Gastrocnemius medialis (tissue), 4 donors: ENCODE results near the gene POU2F2.

Source experiments
- CTCF ChIP-seq, 5 experiments: fragments of 450-650 bp in 3 of 5; fragments of 200-600 bp in 2 of 5; sonication (generic) in 2 of 5; IDR thresholded peaks in 4 of 5; conservative IDR thresholded peaks in 1 of 5; 1 replicate in 4 of 5; 2 replicates in 1 of 5; pipeline ENCODE4 v1.5.1; 2016 to 2019; ENCODE audit warnings: antibody characterized with exemption in 5 of 5, mild to moderate bottlenecking in 3 of 5, moderate library complexity in 3 of 5
- POLR2A ChIP-seq, 2 donors: fragments of 450-650 bp; IDR thresholded peaks; one replicate each; pipeline ENCODE4 v1.6.1; 2017; ENCODE audit warnings: antibody characterized with exemption in 2 of 2, mild to moderate bottlenecking in 2 of 2, moderate library complexity in 2 of 2

DNA sequence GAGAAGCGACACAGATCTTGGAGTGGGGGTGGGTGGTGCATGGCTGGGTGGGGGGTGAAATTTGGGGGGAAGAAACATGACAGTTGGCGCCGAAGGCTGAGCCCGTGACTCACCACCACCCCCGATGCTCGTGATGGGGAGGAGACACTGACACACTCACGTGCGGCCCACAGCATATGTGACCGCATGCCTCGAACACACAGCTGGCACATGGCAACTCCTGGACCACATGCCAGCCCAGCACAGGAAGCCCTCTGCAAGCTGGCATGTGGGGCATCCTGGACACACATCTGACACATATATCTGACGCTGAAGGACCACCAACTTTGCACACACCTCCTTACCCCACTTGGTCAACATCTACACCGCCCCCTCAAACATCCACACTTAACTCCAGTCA, 61.0 kb downstream of the POU2F2 start:
- TF ChIP-seq CTCF (IDR thresholded peaks at IDR 0.05 in 4 of 5, conservative IDR thresholded peaks at IDR 0.05 in 1 of 5) = no peak
- no peak for TF ChIP-seq POLR2A (IDR thresholded peaks at IDR 0.05)
